ENCODE measurements around the gene DOCK7.
"Not testable (repeated sequence)": the region's sequence is repeated elsewhere in the genome, so short reads cannot be mapped to it uniquely, and the experiment has no call there.

Gene DOCK7

GRCh38 chr1:62698161-62698560, 10.0 kb upstream of the DOCK7 start:
- DNase-seq (ENCODE audit: low read depth in 2 of 3, low spot score in 1 of 3), result not testable (repeated sequence)

- DNase-seq (ENCODE audit: low read depth in 2 of 3, low spot score in 1 of 3), result not testable (repeated sequence)
Observed at GRCh38 chr1:62694479-62694878, 6.3 kb upstream of the DOCK7 start.

- no peak for DNase-seq (ENCODE audit: low read depth in 2 of 3, low spot score in 1 of 3)
Observed at GRCh38 chr1:62693123-62693522, 4.9 kb upstream of the DOCK7 start.

- no peak for DNase-seq (ENCODE audit: low read depth in 2 of 3, low spot score in 1 of 3)
Observed at GRCh38 chr1:62691062-62691844, 3.1 kb upstream of the DOCK7 start.

- peak in 1 of 3 donors; percentile 8 for DNase-seq (ENCODE audit: low read depth in 2 of 3, low spot score in 1 of 3)
Observed at GRCh38 chr1:62689524-62689923, 1.3 kb upstream of the DOCK7 start.

GRCh38 chr1:62688687-62689085, 500 bp upstream of the DOCK7 start:
- peak in 1 of 3 donors; percentile 5 for DNase-seq (ENCODE audit: low read depth in 2 of 3, low spot score in 1 of 3)

GRCh38 chr1:62687421-62687902, 724 bp downstream of the DOCK7 start:
- DNase-seq (ENCODE audit: low read depth in 2 of 3, low spot score in 1 of 3), result peak in 2 of 3 donors; percentile 8 to 13

- DNase-seq (ENCODE audit: low read depth in 2 of 3, low spot score in 1 of 3), result no peak
Observed at GRCh38 chr1:62686822-62687221, 1.4 kb downstream of the DOCK7 start.

GRCh38 chr1:62685431-62685859, 2.7 kb downstream of the DOCK7 start:
- no peak for DNase-seq (ENCODE audit: low read depth in 2 of 3, low spot score in 1 of 3)

GRCh38 chr1:62682531-62682930, 5.7 kb downstream of the DOCK7 start:
- no peak for DNase-seq (ENCODE audit: low read depth in 2 of 3, low spot score in 1 of 3)

- DNase-seq (ENCODE audit: low read depth in 2 of 3, low spot score in 1 of 3), result not testable (repeated sequence)
Observed at GRCh38 chr1:62680992-62681391, 7.2 kb downstream of the DOCK7 start.

GRCh38 chr1:62677822-62678221, 10.4 kb downstream of the DOCK7 start:
- not testable (repeated sequence) for DNase-seq (ENCODE audit: low read depth in 2 of 3, low spot score in 1 of 3)

- DNase-seq (ENCODE audit: low read depth in 2 of 3, low spot score in 1 of 3), result no peak
Observed at GRCh38 chr1:62676611-62677356, 11.4 kb downstream of the DOCK7 start.

- DNase-seq (ENCODE audit: low read depth in 2 of 3, low spot score in 1 of 3), result no peak
Observed at GRCh38 chr1:62673629-62674028, 14.6 kb downstream of the DOCK7 start.

GRCh38 chr1:62672029-62672428, 16.2 kb downstream of the DOCK7 start:
- no peak for DNase-seq (ENCODE audit: low read depth in 2 of 3, low spot score in 1 of 3)

GRCh38 chr1:62654744-62655143, 33.4 kb downstream of the DOCK7 start:
- no peak for DNase-seq (ENCODE audit: low read depth in 2 of 3, low spot score in 1 of 3)

- DNase-seq (ENCODE audit: low read depth in 2 of 3, low spot score in 1 of 3), result no peak
Observed at GRCh38 chr1:62652387-62652786, 35.8 kb downstream of the DOCK7 start.

- no peak for DNase-seq (ENCODE audit: low read depth in 2 of 3, low spot score in 1 of 3)
Observed at GRCh38 chr1:62643283-62643682, 44.9 kb downstream of the DOCK7 start.

- no peak for DNase-seq (ENCODE audit: low read depth in 2 of 3, low spot score in 1 of 3)
Observed at GRCh38 chr1:62637392-62638105, 50.6 kb downstream of the DOCK7 start.

- DNase-seq (ENCODE audit: low read depth in 2 of 3, low spot score in 1 of 3), result no peak
Observed at GRCh38 chr1:62628506-62628905, 59.7 kb downstream of the DOCK7 start.

GRCh38 chr1:62625415-62625814, 62.8 kb downstream of the DOCK7 start:
- no peak for DNase-seq (ENCODE audit: low read depth in 2 of 3, low spot score in 1 of 3)

- no peak for DNase-seq (ENCODE audit: low read depth in 2 of 3, low spot score in 1 of 3)
Observed at GRCh38 chr1:62621907-62622306, 66.3 kb downstream of the DOCK7 start.
